Regular cardiac myocyte (primary cell): ENCODE results near the gene PRADC1. TPM values are rescaled to one million over a fixed set of nuclear protein-coding genes. Genes with fewer than 3 reads are reported as not detected.

Experiments used
- total RNA-seq: library from RNA; depleted of rRNA; stranded (reverse); fragments of >200 nt; gene quantifications from 2 replicates; pipeline ENCODE4 v1.2.3, GENCODE V29; 2014

Gene PRADC1
- total RNA-seq, result 11.8 and 46.8 TPM in 2 replicates

DNA sequence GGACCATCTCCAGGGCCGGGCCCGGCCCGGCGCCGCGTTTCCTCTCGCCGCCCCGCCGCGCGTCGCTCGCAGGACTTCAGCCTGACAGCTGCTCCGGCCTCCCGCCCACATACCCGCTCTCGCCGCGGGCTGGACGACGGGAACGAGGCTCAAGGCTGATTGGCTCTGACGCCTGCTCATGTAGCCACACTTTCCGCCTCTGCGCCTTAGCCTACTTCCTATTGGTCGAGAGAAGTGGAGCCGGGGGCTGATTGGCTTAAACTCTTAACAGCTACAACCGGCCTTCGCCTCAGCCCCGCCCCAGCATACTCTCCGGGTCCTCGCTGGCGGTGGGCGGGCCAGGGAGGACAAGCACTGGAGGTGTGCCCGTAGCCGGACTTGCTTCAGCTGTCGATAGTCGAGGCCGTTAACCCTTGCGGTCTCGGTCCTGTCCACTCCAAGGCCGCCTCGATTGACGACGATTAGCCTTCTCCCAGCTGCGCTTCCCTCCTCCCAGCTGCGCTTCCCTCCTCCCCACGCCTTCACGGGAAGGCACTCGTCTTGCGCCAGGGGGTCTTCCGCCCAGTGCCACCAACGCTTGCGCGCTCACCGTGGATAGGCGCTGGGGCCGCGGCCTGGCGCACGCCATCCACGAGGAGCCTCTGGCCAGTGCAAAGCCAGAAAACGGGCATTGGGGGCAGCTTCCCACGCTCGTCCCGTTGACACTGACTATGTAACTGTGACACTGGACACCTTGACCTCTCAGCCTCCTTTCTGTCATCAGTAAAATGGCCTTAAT, at the start of gene PRADC1:
TSS of gene PRADC1 (minus strand) at position 86 of the 778 bp plus-strand sequence. CDS start at position 7, 79 bp downstream.

DNA sequence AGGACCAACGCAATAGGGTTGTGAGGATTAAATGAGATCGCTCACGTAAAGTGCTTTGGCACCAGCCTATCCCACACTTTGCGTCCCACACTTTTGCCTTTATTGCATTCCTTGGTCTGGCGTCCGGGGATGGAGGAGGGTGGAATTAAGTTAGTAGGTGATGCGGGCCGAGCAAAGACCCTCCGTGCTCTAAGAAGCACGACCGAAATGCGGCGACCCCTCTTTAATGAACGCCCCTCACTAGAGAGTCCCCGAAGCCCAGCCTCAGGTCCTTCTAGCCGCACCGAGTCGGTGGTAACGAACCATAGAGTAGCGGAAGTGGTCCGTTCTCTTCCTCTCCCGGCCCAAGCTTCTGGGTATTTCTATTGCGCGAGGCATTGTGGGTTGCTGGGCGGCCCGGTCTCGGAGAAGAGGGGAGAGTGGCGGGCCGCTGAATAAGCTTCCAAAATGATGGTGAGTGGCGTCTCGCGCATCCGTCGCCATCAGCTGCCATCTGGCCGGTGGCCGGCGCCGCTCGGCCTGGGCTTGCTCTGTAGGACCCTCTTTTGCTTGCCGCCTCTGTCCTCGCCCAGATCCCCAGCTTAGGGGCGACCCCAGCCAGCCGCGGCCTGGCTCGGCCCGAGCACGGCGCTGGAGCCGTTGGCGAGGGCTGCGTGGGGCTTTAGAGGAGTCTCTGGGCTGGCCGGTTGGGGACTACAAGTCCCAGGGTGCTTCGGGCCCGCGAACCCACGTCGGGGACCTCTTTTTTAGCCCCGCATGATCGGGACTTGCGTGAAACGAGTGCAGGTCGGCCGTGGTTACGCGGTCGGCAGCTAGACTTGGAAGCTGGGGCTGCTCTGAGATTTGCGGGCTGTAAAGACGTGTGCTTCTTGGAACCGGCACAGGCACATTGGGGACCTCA, 1.1 kb upstream of the PRADC1 start, which contains the start of gene CCT7:
TSS of gene CCT7 (plus strand) at position 377 of the 901 bp plus-strand sequence. CDS start at position 448, 71 bp downstream.

DNA sequence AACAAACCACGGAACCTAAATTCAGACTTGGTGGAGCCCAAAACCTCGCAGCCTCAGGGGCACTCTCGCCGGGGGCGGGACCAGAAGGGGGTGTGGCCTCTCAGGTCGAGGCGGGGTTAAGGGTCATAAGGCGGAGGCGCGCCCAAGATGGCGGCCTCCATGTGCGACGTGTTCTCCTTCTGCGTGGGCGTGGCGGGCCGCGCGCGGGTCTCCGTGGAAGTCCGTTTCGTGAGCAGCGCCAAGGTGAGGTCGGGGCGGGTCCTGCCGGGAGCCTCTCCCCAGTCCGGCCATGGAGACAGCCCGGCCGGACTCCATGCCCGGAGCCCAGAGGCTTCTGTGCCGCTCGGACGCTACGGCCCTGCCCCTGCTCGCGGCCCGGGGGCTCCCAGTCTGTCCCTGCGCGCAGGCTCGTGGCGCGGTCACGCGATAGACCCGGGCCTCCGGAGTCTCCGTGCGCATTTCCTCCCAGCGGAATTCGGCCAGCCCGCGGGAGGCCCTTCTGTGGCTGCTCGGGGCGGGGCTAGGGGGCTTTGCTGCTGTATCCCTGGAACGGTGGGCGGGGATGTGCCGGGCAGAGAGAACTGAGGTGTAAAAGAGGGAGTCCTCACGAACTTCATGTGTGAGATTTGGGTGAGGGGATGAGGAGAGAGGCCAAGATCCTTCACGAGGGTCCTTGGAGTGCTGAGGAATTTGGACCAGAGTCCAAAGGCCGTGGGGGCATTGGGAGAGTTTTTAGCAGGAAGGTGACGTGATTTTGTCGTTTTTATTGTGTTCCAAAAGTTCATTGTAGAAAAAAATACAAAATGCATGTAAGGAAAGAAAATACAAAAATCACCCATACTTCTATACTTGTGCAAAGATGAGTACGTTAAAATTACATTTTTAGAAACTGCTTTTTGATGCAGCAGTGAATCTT, 18.7 kb downstream of the PRADC1 start, which contains the start of gene SMYD5:
TSS of gene SMYD5 (plus strand) at position 126 of the 916 bp plus-strand sequence. CDS start at position 148, 22 bp downstream.

DNA sequence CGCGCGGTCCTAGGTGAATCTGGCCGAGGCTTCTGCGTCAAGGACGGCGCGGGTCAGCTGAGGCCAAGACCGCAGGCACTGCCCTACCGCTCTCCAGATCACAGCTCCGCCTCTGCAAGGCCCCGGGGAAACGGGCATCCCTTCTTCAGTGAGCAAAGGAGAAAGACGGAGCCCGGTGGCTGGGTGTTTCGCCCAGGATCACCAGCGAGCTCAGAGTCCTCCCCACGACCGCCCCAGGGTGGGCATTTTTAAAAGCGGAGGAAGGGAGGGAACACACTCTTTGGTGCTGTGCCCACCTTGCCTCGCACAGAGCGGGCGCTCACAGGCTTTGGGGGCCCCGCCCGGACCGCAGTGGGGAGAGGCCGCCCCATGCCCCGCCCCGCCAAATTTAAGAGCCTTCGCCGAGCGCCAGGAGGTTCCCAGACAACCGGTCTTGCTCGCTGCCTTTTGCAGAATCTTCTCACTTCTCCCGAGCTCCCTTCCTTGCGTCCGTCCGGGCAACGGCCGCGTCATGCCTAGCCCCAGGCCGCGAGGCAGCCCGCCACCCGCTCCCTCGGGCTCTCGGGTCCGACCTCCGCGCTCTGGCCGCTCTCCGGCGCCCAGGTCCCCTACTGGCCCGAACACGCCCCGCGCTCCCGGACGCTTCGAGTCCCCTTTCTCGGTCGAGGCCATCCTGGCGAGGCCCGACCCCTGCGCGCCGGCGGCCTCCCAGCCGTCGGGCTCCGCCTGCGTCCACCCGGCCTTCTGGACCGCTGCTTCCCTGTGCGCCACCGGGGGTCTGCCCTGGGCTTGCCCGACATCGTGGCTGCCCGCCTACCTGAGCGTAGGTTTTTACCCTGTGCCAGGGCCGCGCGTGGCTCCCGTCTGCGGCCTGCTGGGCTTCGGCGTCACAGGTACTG, 30.6 kb downstream of the PRADC1 start, which contains the start of gene NOTO:
TSS of gene NOTO (plus strand) at position 419 of the 899 bp plus-strand sequence. CDS start at position 512, 93 bp downstream.

Other genes with a start within 250 kb of the PRADC1 start
- gene SFXN5, start 161.5 kb downstream of the PRADC1 start, total RNA-seq, result 9.4 and 10.1 TPM in 2 replicates
- 33.0 and 41.7 TPM in 2 replicates for gene RAB11FIP5, start 120.3 kb downstream of the PRADC1 start, total RNA-seq
- not detected in 2 replicates for gene NOTO, start 30.7 kb downstream of the PRADC1 start, total RNA-seq
- gene SMYD5, start 19.0 kb downstream of the PRADC1 start, total RNA-seq, result 13.5 and 23.4 TPM in 2 replicates
- gene CCT7, start 1.1 kb upstream of the PRADC1 start, total RNA-seq, result 304 and 651 TPM in 2 replicates
- gene FBXO41, start 51.2 kb upstream of the PRADC1 start, total RNA-seq, result 0.38 and 1.1 TPM in 2 replicates
- not detected in 2 replicates for gene EGR4, start 60.3 kb upstream of the PRADC1 start, total RNA-seq
- gene ALMS1, start 152.6 kb upstream of the PRADC1 start, total RNA-seq, result 9.0 and 14.4 TPM in 2 replicates